Liver (tissue), 9 donors: ENCODE results near the gene MAP7D3. TPM values are rescaled to one million over a fixed set of nuclear protein-coding genes. Genes with fewer than 3 reads are reported as not detected.

Experiments
- DNase-seq: peaks from one replicate; pipeline ENCODE4 v3.0.0-alpha.2; 2017; ENCODE audit warnings: low spot score
- H3K27ac ChIP-seq, 2 donors: one replicate each; pipeline ENCODE4 v1.7.0; 2013; ENCODE audit warnings: inconsistent platforms in 2 of 2, low read length in 2 of 2, control low read depth in 1 of 2, low read depth in 1 of 2, mild to moderate bottlenecking in 1 of 2
- H3K27me3 ChIP-seq, 4 donors: one replicate each; pipeline versions ENCODE4 v1.6.1 to v1.7.0; 2013; ENCODE audit warnings: low read length in 3 of 4, inconsistent platforms in 1 of 4, mild to moderate bottlenecking in 1 of 4, moderate library complexity in 1 of 4; ENCODE audit not compliant: control insufficient read depth in 4 of 4, insufficient read depth in 4 of 4
- H3K36me3 ChIP-seq, 4 donors: one replicate each; pipeline versions ENCODE4 v1.6.1 to v1.7.0; 2013; ENCODE audit warnings: low read length in 3 of 4, mild to moderate bottlenecking in 3 of 4, low read depth in 1 of 4, moderate library complexity in 1 of 4; ENCODE audit not compliant: control insufficient read depth in 4 of 4, insufficient read depth in 3 of 4
- H3K4me1 ChIP-seq, 4 donors: one replicate each; pipeline versions ENCODE4 v1.6.1 to v1.7.0; 2013; ENCODE audit warnings: low read length in 3 of 4, mild to moderate bottlenecking in 3 of 4, moderate library complexity in 1 of 4; ENCODE audit not compliant: control insufficient read depth in 4 of 4, insufficient read depth in 4 of 4
- H3K4me3 ChIP-seq, 3 donors: one replicate each; pipeline versions ENCODE4 v1.6.1 to v1.7.0; 2013; ENCODE audit warnings: low read length in 3 of 3, control low read depth in 1 of 3, low read depth in 1 of 3, mild to moderate bottlenecking in 1 of 3
- H3K9ac ChIP-seq, 2 donors: one replicate each; pipeline ENCODE4 v1.7.0; 2013; ENCODE audit warnings: low read length in 2 of 2, mild to moderate bottlenecking in 2 of 2, moderate library complexity in 2 of 2, control low read depth in 1 of 2, low read depth in 1 of 2
- H3K9me3 ChIP-seq, 4 donors: one replicate each; pipeline versions ENCODE4 v1.6.1 to v1.7.0; 2013; ENCODE audit warnings: low read length in 3 of 4; ENCODE audit not compliant: control insufficient read depth in 4 of 4
- EGR1 ChIP-seq, 2 donors: IDR thresholded peaks; 2 replicates each; pipeline ENCODE4 v1.6.1; 2016 to 2018; ENCODE audit warnings: antibody characterized with exemption in 2 of 2, low read depth in 2 of 2
- FOXA1 ChIP-seq: IDR thresholded peaks from 2 replicates; pipeline ENCODE4 v1.6.1; 2016; ENCODE audit warnings: antibody characterized with exemption
- FOXA2 ChIP-seq: IDR thresholded peaks from 2 replicates; pipeline ENCODE4 v1.6.1; 2016; ENCODE audit warnings: antibody characterized with exemption
- GABPA ChIP-seq, 2 donors: IDR thresholded peaks in 1 of 2; conservative IDR thresholded peaks in 1 of 2; 2 replicates each; pipeline ENCODE4 v1.6.1; 2016; ENCODE audit warnings: antibody characterized with exemption in 2 of 2, mild to moderate bottlenecking in 1 of 2, moderate library complexity in 1 of 2
- HNF4A ChIP-seq, 2 donors: conservative IDR thresholded peaks; 2 replicates each; pipeline ENCODE4 v1.6.1; 2016; ENCODE audit warnings: antibody characterized with exemption in 2 of 2, mild to moderate bottlenecking in 2 of 2
- HNF4G ChIP-seq: IDR thresholded peaks from 2 replicates; pipeline ENCODE4 v1.6.1; 2016; ENCODE audit warnings: antibody characterized with exemption
- JUND ChIP-seq, 2 donors: IDR thresholded peaks; 2 replicates each; pipeline ENCODE4 v1.6.1; 2016; ENCODE audit warnings: antibody characterized with exemption in 2 of 2
- NR2F2 ChIP-seq: IDR thresholded peaks from 2 replicates; pipeline ENCODE4 v1.6.1; 2016; ENCODE audit warnings: antibody characterized with exemption
- RAD21 ChIP-seq, 2 donors: IDR thresholded peaks; 2 replicates each; pipeline ENCODE4 v1.6.1; 2016; ENCODE audit warnings: antibody characterized with exemption in 2 of 2, mild to moderate bottlenecking in 2 of 2
- RXRA ChIP-seq, 2 donors: IDR thresholded peaks; 2 replicates each; pipeline ENCODE4 v1.6.1; 2017 to 2018; ENCODE audit warnings: antibody characterized with exemption in 2 of 2, mild to moderate bottlenecking in 1 of 2
- SP1 ChIP-seq: IDR thresholded peaks from 2 replicates; pipeline ENCODE4 v1.6.1; 2018; ENCODE audit warnings: antibody characterized with exemption, mild to moderate bottlenecking
- TAF1 ChIP-seq: conservative IDR thresholded peaks from 2 replicates; pipeline ENCODE4 v1.6.1; 2016; ENCODE audit warnings: antibody characterized with exemption, mild to moderate bottlenecking
- YY1 ChIP-seq: IDR thresholded peaks from 2 replicates; pipeline ENCODE4 v1.6.1; 2016; ENCODE audit warnings: antibody characterized with exemption, mild to moderate bottlenecking
- WGBS: extraction: QIAGEN DNeasy Blood & Tissue Kit; methylation state at CpG from one replicate; pipeline ENCODE4 v1.1.7; 2013; 5-methylcytosine and 5-hydroxymethylcytosine counted together
- polyA plus RNA-seq, 2 donors: library from polyadenylated mRNA; stranded (reverse) in 1 of 2; unstranded in 1 of 2; fragments of 200-250 nt in 1 of 2; fragments of >200 nt in 1 of 2; fragmentation: Nextera tagmentation in 1 of 2; extraction: Ambion mirVana in 1 of 2; gene quantifications; one replicate each; pipeline versions ENCODE4 v1.2.1 to v1.2.3, GENCODE V29; 2013 to 2015
- total RNA-seq, 2 donors: library from RNA; depleted of rRNA; stranded (reverse); fragments of >200 nt; gene quantifications; one replicate each; pipeline ENCODE4 v1.2.3, GENCODE V29; 2014
- TF ChIP-seq, protein P1 (sequence below): IDR thresholded peaks from 2 replicates; pipeline ENCODE4 v1.6.1; 2016; ENCODE audit warnings: antibody characterized with exemption
- TF ChIP-seq, protein P2 (sequence below): IDR thresholded peaks from 2 replicates; pipeline ENCODE4 v1.6.1; 2016; ENCODE audit warnings: antibody characterized with exemption, mild to moderate bottlenecking
- TF ChIP-seq, protein P3 (sequence below): IDR thresholded peaks from 2 replicates; pipeline ENCODE4 v1.6.1; 2016; ENCODE audit warnings: antibody characterized with exemption
- TF ChIP-seq, protein P4 (sequence below): fragments of 150-350 bp; IDR thresholded peaks from 2 replicates; pipeline ENCODE4 v1.5.1; 2017; ENCODE audit warnings: improper control_type of control experiment, low read depth, low read length; ENCODE audit not compliant: missing input control
- TF ChIP-seq, protein P5 (sequence below): IDR thresholded peaks from 2 replicates; pipeline ENCODE4 v1.6.1; 2016; ENCODE audit warnings: antibody characterized with exemption
- donor health status: healthy.
- donor health status: healthy.
- donor health status: healthy.
- donor health status: healthy.
- donor health status: healthy.

Gene MAP7D3
- total and polyA plus RNA-seq, 4 donors: 1.6 to 4.4 (median 3.1) TPM

DNA sequence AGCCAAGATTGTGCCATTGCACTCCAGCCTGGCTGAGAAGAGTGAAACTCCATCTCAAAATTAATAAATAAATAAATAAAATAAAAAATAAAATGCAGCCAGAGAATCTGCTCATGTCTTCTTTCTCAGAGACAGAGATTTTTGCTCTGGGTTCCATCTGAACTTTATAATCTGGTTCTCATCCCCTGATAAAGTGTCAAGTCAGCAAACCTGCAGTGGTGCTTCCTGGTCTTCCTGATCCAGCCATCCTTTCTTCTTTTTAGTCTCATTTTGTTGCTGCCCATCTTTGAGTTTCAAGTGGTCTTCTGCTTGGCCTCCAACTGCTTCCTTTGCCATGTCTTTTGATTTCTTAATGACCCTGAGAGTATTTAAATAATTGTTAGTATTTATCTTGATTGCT is 24.1 kb downstream of the MAP7D3 start:
- Histone ChIP-seq H3K9me3 (no peaks in the 10 kb centered on the region), H3K36me3 (peaks cover 5 to 14% (median 8%) of the 10 kb centered on the region in 4 donors), H3K4me1 (no peaks in the 10 kb centered on the region), H3K9ac (no peak overlapping the region), H3K4me3 (no peak overlapping the region), H3K27me3 (peaks cover 0 to 2% (median 0%) of the 10 kb centered on the region in 4 donors), H3K27ac (no peak overlapping the region)
- no peak for TF ChIP-seq RAD21 (IDR thresholded peaks at IDR 0.05)
- TF ChIP-seq, protein P1, sequence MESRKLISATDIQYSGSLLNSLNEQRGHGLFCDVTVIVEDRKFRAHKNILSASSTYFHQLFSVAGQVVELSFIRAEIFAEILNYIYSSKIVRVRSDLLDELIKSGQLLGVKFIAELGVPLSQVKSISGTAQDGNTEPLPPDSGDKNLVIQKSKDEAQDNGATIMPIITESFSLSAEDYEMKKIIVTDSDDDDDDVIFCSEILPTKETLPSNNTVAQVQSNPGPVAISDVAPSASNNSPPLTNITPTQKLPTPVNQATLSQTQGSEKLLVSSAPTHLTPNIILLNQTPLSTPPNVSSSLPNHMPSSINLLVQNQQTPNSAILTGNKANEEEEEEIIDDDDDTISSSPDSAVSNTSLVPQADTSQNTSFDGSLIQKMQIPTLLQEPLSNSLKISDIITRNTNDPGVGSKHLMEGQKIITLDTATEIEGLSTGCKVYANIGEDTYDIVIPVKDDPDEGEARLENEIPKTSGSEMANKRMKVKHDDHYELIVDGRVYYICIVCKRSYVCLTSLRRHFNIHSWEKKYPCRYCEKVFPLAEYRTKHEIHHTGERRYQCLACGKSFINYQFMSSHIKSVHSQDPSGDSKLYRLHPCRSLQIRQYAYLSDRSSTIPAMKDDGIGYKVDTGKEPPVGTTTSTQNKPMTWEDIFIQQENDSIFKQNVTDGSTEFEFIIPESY: no peak
- TF ChIP-seq, protein P2, sequence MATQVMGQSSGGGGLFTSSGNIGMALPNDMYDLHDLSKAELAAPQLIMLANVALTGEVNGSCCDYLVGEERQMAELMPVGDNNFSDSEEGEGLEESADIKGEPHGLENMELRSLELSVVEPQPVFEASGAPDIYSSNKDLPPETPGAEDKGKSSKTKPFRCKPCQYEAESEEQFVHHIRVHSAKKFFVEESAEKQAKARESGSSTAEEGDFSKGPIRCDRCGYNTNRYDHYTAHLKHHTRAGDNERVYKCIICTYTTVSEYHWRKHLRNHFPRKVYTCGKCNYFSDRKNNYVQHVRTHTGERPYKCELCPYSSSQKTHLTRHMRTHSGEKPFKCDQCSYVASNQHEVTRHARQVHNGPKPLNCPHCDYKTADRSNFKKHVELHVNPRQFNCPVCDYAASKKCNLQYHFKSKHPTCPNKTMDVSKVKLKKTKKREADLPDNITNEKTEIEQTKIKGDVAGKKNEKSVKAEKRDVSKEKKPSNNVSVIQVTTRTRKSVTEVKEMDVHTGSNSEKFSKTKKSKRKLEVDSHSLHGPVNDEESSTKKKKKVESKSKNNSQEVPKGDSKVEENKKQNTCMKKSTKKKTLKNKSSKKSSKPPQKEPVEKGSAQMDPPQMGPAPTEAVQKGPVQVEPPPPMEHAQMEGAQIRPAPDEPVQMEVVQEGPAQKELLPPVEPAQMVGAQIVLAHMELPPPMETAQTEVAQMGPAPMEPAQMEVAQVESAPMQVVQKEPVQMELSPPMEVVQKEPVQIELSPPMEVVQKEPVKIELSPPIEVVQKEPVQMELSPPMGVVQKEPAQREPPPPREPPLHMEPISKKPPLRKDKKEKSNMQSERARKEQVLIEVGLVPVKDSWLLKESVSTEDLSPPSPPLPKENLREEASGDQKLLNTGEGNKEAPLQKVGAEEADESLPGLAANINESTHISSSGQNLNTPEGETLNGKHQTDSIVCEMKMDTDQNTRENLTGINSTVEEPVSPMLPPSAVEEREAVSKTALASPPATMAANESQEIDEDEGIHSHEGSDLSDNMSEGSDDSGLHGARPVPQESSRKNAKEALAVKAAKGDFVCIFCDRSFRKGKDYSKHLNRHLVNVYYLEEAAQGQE: no peak
- DNase-seq: no peak

DNA sequence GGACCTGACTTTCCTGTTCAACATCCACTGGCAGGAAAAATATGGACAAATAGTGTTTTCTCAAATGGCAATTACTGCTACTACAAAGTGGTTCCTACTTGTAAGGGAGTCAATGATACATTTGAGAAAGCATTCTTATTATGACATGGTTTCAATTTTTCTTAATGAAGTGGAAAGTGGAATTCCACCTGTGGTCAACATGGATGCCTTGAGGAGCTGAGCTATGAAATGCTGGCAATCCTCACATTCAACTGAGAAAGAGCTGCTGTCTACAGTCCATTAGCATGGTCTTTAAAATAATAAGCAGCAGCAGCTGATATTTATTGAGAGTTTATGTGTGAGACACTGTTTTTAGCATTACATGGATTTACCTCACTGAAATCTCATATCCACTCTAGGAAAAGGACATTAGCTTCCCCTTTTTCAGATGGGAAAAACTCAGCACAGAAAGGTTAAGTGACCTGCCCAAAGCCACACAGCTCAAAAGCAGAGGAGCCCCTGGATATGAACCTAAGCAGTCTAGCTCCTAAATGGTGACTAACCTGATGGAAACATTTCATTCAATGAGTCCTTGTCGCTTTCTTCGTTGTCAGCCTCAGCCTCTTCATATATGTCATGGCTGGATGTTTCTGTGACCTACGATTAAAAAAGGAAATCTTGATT is 29.2 kb downstream of the MAP7D3 start:
- WGBS: 96% methylated on average over 3 of the region's 3 CpGs
- Histone ChIP-seq H3K27me3 (no peaks in the 10 kb centered on the region), H3K9ac (no peak overlapping the region), H3K4me1 (no peaks in the 10 kb centered on the region), H3K9me3 (no peaks in the 10 kb centered on the region), H3K4me3 (no peak overlapping the region), H3K36me3 (peaks cover 7 to 22% (median 13%) of the 10 kb centered on the region in 4 donors), H3K27ac (no peak overlapping the region)
- DNase-seq: no peak
- TF ChIP-seq SP1 (no peak), JUND (IDR thresholded peaks at IDR 0.05) (no peak), EGR1 (IDR thresholded peaks at IDR 0.05; ENCODE audit: low read depth in 2 of 2) (no peak), RXRA (IDR thresholded peaks at IDR 0.05) (no peak), HNF4G (no peak), GABPA (IDR thresholded peaks at IDR 0.05 in 1 of 2, conservative IDR thresholded peaks at IDR 0.05 in 1 of 2) (no peak), HNF4A (conservative IDR thresholded peaks at IDR 0.05) (no peak), YY1 (no peak), FOXA1 (no peak), NR2F2 (no peak), FOXA2 (no peak), RAD21 (IDR thresholded peaks at IDR 0.05) (no peak), TAF1 (no peak)
- TF ChIP-seq, protein P1: no peak
- TF ChIP-seq, protein P3, sequence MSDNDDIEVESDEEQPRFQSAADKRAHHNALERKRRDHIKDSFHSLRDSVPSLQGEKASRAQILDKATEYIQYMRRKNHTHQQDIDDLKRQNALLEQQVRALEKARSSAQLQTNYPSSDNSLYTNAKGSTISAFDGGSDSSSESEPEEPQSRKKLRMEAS: no peak
- TF ChIP-seq, protein P2: no peak
- TF ChIP-seq, protein P4, sequence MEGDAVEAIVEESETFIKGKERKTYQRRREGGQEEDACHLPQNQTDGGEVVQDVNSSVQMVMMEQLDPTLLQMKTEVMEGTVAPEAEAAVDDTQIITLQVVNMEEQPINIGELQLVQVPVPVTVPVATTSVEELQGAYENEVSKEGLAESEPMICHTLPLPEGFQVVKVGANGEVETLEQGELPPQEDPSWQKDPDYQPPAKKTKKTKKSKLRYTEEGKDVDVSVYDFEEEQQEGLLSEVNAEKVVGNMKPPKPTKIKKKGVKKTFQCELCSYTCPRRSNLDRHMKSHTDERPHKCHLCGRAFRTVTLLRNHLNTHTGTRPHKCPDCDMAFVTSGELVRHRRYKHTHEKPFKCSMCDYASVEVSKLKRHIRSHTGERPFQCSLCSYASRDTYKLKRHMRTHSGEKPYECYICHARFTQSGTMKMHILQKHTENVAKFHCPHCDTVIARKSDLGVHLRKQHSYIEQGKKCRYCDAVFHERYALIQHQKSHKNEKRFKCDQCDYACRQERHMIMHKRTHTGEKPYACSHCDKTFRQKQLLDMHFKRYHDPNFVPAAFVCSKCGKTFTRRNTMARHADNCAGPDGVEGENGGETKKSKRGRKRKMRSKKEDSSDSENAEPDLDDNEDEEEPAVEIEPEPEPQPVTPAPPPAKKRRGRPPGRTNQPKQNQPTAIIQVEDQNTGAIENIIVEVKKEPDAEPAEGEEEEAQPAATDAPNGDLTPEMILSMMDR: no peak
- TF ChIP-seq, protein P5, sequence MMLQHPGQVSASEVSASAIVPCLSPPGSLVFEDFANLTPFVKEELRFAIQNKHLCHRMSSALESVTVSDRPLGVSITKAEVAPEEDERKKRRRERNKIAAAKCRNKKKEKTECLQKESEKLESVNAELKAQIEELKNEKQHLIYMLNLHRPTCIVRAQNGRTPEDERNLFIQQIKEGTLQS: no peak
